HepG2 (cell line): Measurements from ENCODE around the gene TXNRD3. TPM values are rescaled to one million over a fixed set of nuclear protein-coding genes. Genes with fewer than 3 reads are reported as not detected.

ENCODE experiments used
- BCL6 ChIP-seq: IDR thresholded peaks from 2 replicates; pipeline ENCODE4 v1.6.1; 2016; ENCODE audit warnings: missing genetic modification reagents, missing compliant biosample characterization
- BHLHE40 ChIP-seq: IDR thresholded peaks from 2 replicates; pipeline ENCODE4 v1.6.1; 2011; ENCODE audit warnings: low read length, improper control_type of control experiment
- CAMTA2 ChIP-seq: sonication (generic); formaldehyde crosslinking; IDR thresholded peaks from 2 replicates; pipeline ENCODE4 v1.4.0; 2020; ENCODE audit warnings: mild to moderate bottlenecking, missing genetic modification reagents, borderline replicate concordance
- CBFB ChIP-seq: sonication (generic); formaldehyde crosslinking; IDR thresholded peaks from 2 replicates; pipeline ENCODE4 v1.4.0; 2020; ENCODE audit warnings: missing genetic modification reagents
- CHD4 ChIP-seq: fragments of 200-600 bp; sonication (generic); IDR thresholded peaks from 2 replicates; pipeline ENCODE4 v1.7.0; 2017; ENCODE audit warnings: mild to moderate bottlenecking, low read length, borderline replicate concordance
- HDAC1 ChIP-seq: sonication (generic); formaldehyde crosslinking; IDR thresholded peaks from 2 replicates; pipeline ENCODE4 v1.5.1; 2020; ENCODE audit warnings: mild to moderate bottlenecking, missing genetic modification reagents
- KDM3A ChIP-seq: IDR thresholded peaks from 2 replicates; pipeline ENCODE4 v1.6.1; 2018; ENCODE audit warnings: low read depth, missing compliant biosample characterization
- MZF1 ChIP-seq: sonication (generic); formaldehyde crosslinking; IDR thresholded peaks from 2 replicates; pipeline ENCODE4 v1.8.1; 2023; ENCODE audit warnings: mild to moderate bottlenecking, missing genetic modification reagents, borderline replicate concordance
- SMAD1 ChIP-seq: sonication (generic); formaldehyde crosslinking; IDR thresholded peaks from 2 replicates; pipeline ENCODE4 v1.4.0; 2020; ENCODE audit warnings: missing genetic modification reagents, low read depth, mild to moderate bottlenecking, borderline replicate concordance
- SMAD9 ChIP-seq: sonication (generic); formaldehyde crosslinking; IDR thresholded peaks from 2 replicates; pipeline ENCODE4 v1.5.1; 2020; ENCODE audit warnings: mild to moderate bottlenecking, missing genetic modification reagents
- SNAPC2 ChIP-seq: sonication (generic); formaldehyde crosslinking; IDR thresholded peaks from 2 replicates; pipeline ENCODE4 v1.8.1; 2022; ENCODE audit warnings: mild to moderate bottlenecking, missing genetic modification reagents
- SOX5 ChIP-seq: IDR thresholded peaks from 2 replicates; pipeline ENCODE4 v1.6.1; 2016; ENCODE audit warnings: borderline replicate concordance
- ZFP36 ChIP-seq: fragments of 150-350 bp; IDR thresholded peaks from 2 replicates; pipeline ENCODE4 v1.6.1; 2018; ENCODE audit warnings: borderline replicate concordance, low read length, low read depth; ENCODE audit not compliant: partially characterized antibody
- ZNF30 ChIP-seq: sonication (generic); formaldehyde crosslinking; IDR thresholded peaks from 2 replicates; pipeline ENCODE4 v1.5.0; 2020; ENCODE audit warnings: mild to moderate bottlenecking, missing genetic modification reagents
- ZNF33B ChIP-seq: sonication (generic); formaldehyde crosslinking; IDR thresholded peaks from 2 replicates; pipeline ENCODE4 v1.5.1; 2020; ENCODE audit warnings: mild to moderate bottlenecking, missing genetic modification reagents
- ZNF367 ChIP-seq: sonication (generic); formaldehyde crosslinking; IDR thresholded peaks from 2 replicates; pipeline ENCODE4 v1.4.0; 2020; ENCODE audit warnings: missing genetic modification reagents, borderline replicate concordance
- ZNF468 ChIP-seq: sonication (generic); formaldehyde crosslinking; IDR thresholded peaks from 2 replicates; pipeline ENCODE4 v1.8.0; 2022; ENCODE audit warnings: mild to moderate bottlenecking, moderate library complexity, missing genetic modification reagents
- ZNF567 ChIP-seq: sonication (generic); formaldehyde crosslinking; IDR thresholded peaks from 2 replicates; pipeline ENCODE4 v1.8.1; 2023; ENCODE audit warnings: mild to moderate bottlenecking, missing genetic modification reagents, borderline replicate concordance
- ZNF619 ChIP-seq: sonication (generic); formaldehyde crosslinking; IDR thresholded peaks from 2 replicates; pipeline ENCODE4 v1.4.0; 2020; ENCODE audit warnings: mild to moderate bottlenecking, missing genetic modification reagents
- polyA plus RNA-seq, 8 experiments: library from polyadenylated mRNA; depleted of rRNA in 3 of 8; stranded (reverse) in 7 of 8; unstranded in 1 of 8; fragments of >200 nt; fragmentation: Illumina TruSeq in 4 of 8; extraction: Trizol in 4 of 8; gene quantifications; 2 replicates each; pipeline versions ENCODE4 v1.2.1 to v1.2.3, GENCODE V29; 2011 to 2016; ENCODE audit warnings: low read depth in 4 of 8, missing spikeins in 1 of 8, mixed read lengths in 1 of 8; ENCODE audit not compliant: insufficient read depth in 1 of 8
- total RNA-seq, 5 experiments: library from RNA; depleted of rRNA; stranded (reverse); fragments of >200 nt; fragmentation: Illumina TruSeq; extraction: Trizol; gene quantifications; 2 replicates each; pipeline ENCODE4 v1.2.3, GENCODE V29; 2016; ENCODE audit warnings: low read depth in 1 of 5
- TF ChIP-seq, protein P1 (sequence below): sonication (generic); formaldehyde crosslinking; IDR thresholded peaks from 2 replicates; pipeline ENCODE4 v1.4.0; 2020; ENCODE audit warnings: missing genetic modification reagents; ENCODE audit errors: not compliant biosample characterization
- TF ChIP-seq, protein P2 (sequence below): IDR thresholded peaks from 2 replicates; pipeline ENCODE4 v1.6.1; 2016; ENCODE audit warnings: missing compliant biosample characterization, missing genetic modification reagents, borderline replicate concordance
- TF ChIP-seq, protein P3 (sequence below): sonication (generic); formaldehyde crosslinking; IDR thresholded peaks from 2 replicates; pipeline ENCODE4 v1.4.0; 2020; ENCODE audit warnings: mild to moderate bottlenecking, missing genetic modification reagents
- TF ChIP-seq, protein P4 (sequence below): sonication (generic); formaldehyde crosslinking; IDR thresholded peaks from 2 replicates; pipeline ENCODE4 v1.8.0; 2023; ENCODE audit warnings: mild to moderate bottlenecking, missing genetic modification reagents
- TF ChIP-seq, protein P5 (sequence below): sonication (generic); formaldehyde crosslinking; IDR thresholded peaks from 2 replicates; pipeline ENCODE4 v1.4.0; 2020; ENCODE audit warnings: mild to moderate bottlenecking, missing genetic modification reagents

Gene TXNRD3
- total and polyA plus RNA-seq, 2 of the 13 experiments (the other 11 are each of a cell fraction or from before 2014, with no cell fraction given), result 4.8 to 20.7 TPM

DNA sequence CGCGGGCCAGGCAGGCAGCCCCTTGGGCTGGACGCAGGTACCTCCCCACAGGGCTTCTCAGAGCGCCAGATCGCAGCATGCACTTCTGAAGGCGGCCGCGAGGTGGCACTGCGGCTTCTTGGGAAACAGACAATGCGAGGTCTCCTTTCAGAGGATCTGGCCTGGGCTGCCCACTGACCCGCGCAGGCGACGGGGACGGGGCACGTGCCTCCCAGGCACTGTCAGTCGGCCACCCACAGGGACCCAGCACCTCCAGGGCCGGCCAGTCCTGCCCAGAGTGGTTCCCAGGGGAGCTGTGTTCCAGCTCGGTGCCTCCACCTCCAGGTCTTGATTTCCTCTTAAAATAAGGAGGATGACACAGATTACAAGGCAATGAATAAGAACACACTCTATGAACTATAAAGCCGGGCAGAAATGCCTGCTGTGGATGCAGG, 24.4 kb upstream of the TXNRD3 start (continued):
- 0 out of 2 replicates have a peak, but pooled peaks have one; percentile 24 for TF ChIP-seq SMAD1 (CRISPR knock-in tag)
- TF ChIP-seq CHD4, result no peak
- TF ChIP-seq HDAC1 (CRISPR knock-in tag), result no peak
- TF ChIP-seq, protein P1, sequence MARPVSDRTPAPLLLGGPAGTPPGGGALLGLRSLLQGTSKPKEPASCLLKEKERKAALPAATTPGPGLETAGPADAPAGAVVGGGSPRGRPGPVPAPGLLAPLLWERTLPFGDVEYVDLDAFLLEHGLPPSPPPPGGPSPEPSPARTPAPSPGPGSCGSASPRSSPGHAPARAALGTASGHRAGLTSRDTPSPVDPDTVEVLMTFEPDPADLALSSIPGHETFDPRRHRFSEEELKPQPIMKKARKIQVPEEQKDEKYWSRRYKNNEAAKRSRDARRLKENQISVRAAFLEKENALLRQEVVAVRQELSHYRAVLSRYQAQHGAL (CRISPR knock-in tag), result no peak
- TF ChIP-seq SNAPC2 (CRISPR knock-in tag), result no peak
- no peak for TF ChIP-seq SOX5 (CRISPR knock-in tag)
- TF ChIP-seq CAMTA2 (CRISPR knock-in tag), result no peak
- TF ChIP-seq ZNF619 (CRISPR knock-in tag), result no peak
- peak; percentile 71; the same call in 1 of the 2 replicates for TF ChIP-seq ZNF33B (CRISPR knock-in tag)
- TF ChIP-seq ZNF30, result no peak
- no peak for TF ChIP-seq ZNF367 (CRISPR knock-in tag)
- peak; percentile 82 for TF ChIP-seq BHLHE40
- no peak for TF ChIP-seq BCL6 (CRISPR knock-in tag)
- TF ChIP-seq, protein P2, sequence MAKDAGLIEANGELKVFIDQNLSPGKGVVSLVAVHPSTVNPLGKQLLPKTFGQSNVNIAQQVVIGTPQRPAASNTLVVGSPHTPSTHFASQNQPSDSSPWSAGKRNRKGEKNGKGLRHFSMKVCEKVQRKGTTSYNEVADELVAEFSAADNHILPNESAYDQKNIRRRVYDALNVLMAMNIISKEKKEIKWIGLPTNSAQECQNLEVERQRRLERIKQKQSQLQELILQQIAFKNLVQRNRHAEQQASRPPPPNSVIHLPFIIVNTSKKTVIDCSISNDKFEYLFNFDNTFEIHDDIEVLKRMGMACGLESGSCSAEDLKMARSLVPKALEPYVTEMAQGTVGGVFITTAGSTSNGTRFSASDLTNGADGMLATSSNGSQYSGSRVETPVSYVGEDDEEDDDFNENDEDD (CRISPR knock-in tag), result no peak; the same call in 1 of the 2 replicates
- no peak for TF ChIP-seq ZNF468
- no peak for TF ChIP-seq CBFB (CRISPR knock-in tag)
- TF ChIP-seq ZNF567 (CRISPR knock-in tag), result no peak
- no peak for TF ChIP-seq ZFP36
- TF ChIP-seq, protein P3, sequence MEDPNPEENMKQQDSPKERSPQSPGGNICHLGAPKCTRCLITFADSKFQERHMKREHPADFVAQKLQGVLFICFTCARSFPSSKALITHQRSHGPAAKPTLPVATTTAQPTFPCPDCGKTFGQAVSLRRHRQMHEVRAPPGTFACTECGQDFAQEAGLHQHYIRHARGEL, result no peak
- TF ChIP-seq, protein P4, sequence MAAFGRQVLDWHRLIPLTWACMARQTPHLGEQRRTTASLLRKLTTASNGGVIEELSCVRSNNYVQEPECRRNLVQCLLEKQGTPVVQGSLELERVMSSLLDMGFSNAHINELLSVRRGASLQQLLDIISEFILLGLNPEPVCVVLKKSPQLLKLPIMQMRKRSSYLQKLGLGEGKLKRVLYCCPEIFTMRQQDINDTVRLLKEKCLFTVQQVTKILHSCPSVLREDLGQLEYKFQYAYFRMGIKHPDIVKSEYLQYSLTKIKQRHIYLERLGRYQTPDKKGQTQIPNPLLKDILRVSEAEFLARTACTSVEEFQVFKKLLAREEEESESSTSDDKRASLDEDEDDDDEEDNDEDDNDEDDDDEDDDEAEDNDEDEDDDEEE, result no peak
- TF ChIP-seq SMAD9 (CRISPR knock-in tag), result no peak
- no peak for TF ChIP-seq MZF1
- TF ChIP-seq, protein P5, sequence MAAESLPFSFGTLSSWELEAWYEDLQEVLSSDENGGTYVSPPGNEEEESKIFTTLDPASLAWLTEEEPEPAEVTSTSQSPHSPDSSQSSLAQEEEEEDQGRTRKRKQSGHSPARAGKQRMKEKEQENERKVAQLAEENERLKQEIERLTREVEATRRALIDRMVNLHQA, result no peak
- no peak for TF ChIP-seq KDM3A (CRISPR knock-in tag)
